Fibroblast of villous mesenchyme (primary cell): ENCODE results near the gene SERP1. TPM values are rescaled to one million over a fixed set of nuclear protein-coding genes. Genes with fewer than 3 reads are reported as not detected.
A peak's percentile ranks its signal among the peaks of the same experiment; 100 is the strongest.

ENCODE experiments used
- DNase-seq: peaks from one replicate; pipeline ENCODE4 v3.0.0-alpha.2; 2010; ENCODE audit warnings: low read depth
- H3K4me3 ChIP-seq: 2 replicates; pipeline ENCODE4 v1.5.1; 2011; ENCODE audit warnings: low read depth, mild to moderate bottlenecking, low read length
- total RNA-seq: library from RNA; depleted of rRNA; stranded (reverse); fragments of >200 nt; gene quantifications from 2 replicates; pipeline ENCODE4 v1.2.3, GENCODE V29; 2012
- TF ChIP-seq, protein P1 (sequence below): IDR thresholded peaks from 2 replicates; pipeline ENCODE4 v1.5.1; 2012; ENCODE audit warnings: low read depth, mild to moderate bottlenecking, low read length; ENCODE audit not compliant: insufficient read depth

The SERP1 gene
- total RNA-seq, 1 donor, result 151 TPM

DNA sequence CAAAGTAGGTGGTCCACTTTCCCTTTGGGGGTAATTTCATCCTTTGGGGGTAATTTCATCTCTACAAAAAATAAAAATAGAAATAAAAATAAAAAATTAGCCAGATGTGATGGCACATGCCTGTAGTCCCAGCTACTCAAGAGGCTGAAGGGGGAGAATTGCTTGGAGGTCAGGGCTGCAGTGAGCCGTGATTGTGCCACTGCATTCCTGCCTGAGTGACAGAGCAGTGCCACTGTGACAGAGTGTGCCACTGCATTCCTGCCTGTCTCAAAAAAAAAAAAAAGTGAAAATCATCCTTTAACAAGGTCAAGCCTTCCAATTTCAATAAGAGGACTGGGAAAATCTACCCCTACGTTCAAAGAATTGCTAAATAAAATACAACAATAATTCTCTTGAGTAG, 22.8 kb downstream of the SERP1 start:
- DNase-seq, result no peak
- TF ChIP-seq, protein P1, sequence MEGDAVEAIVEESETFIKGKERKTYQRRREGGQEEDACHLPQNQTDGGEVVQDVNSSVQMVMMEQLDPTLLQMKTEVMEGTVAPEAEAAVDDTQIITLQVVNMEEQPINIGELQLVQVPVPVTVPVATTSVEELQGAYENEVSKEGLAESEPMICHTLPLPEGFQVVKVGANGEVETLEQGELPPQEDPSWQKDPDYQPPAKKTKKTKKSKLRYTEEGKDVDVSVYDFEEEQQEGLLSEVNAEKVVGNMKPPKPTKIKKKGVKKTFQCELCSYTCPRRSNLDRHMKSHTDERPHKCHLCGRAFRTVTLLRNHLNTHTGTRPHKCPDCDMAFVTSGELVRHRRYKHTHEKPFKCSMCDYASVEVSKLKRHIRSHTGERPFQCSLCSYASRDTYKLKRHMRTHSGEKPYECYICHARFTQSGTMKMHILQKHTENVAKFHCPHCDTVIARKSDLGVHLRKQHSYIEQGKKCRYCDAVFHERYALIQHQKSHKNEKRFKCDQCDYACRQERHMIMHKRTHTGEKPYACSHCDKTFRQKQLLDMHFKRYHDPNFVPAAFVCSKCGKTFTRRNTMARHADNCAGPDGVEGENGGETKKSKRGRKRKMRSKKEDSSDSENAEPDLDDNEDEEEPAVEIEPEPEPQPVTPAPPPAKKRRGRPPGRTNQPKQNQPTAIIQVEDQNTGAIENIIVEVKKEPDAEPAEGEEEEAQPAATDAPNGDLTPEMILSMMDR, result no peak
- no peak overlapping the region for H3K4me3 ChIP-seq

DNA sequence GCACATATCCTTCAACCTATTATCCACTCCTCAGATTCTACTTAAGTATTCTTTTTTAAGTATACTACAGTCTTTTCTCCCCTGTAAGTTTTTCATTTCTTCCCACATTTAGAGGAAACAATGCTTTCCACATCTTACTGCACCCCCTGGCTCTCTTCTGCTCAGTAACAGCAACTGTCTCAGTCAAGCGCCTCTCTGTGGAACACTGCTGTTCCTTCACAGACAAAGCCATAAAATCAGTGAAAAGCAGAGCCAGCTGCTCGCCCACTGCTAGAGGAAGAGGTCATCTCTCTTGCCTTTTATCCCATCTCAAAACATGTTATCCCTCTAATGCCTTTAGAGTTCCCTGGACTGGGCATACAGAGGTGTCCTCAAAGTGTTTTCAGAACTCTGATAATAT, 24.8 kb downstream of the SERP1 start:
- TF ChIP-seq, protein P1, result peak; percentile 17
- peak; percentile 18 for DNase-seq
- H3K4me3 ChIP-seq, result no peak overlapping the region

DNA sequence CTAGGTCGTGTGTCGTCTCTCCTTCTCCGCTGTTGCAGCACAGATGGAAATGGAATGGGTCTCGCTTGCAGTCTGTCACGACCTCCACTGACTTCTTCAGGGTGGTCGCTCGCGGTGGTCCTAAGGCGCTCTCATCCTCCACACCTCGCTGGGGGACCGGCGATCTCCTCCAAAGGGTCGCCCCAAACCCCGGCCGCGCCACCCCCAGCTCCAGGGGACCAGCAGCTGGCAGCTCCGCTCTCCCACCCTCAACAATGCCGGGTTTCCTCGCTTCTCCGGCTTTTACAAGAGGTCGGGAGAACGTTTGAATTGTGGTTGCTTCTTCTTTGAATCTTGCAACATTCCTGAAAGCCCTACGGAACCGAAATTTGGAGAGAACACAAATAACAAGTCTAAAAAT, 25.9 kb downstream of the SERP1 start:
- H3K4me3 ChIP-seq, result peak overlapping the region; percentile 59
- TF ChIP-seq, protein P1, result no peak
- no peak for DNase-seq

DNA sequence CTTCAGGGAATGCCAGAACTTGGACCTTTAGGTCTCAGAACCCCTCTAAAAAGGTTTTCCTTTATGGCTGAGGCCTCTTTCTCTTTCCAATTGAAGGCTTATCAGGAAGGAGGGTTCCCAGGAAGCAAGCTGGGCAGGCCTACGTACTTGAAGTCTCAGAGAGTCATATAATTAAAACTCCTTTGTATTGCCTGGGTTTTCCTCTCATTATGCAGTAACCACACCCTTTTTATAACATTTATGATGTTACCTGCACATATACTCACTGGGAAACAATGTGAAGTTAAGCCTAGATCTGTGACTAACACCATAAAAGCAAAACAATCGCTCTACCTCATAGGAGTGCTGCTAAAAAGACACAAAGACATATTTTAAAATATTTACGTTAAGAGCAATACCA, 27.3 kb downstream of the SERP1 start:
- no peak overlapping the region for H3K4me3 ChIP-seq
- TF ChIP-seq, protein P1, result no peak
- DNase-seq, result no peak

DNA sequence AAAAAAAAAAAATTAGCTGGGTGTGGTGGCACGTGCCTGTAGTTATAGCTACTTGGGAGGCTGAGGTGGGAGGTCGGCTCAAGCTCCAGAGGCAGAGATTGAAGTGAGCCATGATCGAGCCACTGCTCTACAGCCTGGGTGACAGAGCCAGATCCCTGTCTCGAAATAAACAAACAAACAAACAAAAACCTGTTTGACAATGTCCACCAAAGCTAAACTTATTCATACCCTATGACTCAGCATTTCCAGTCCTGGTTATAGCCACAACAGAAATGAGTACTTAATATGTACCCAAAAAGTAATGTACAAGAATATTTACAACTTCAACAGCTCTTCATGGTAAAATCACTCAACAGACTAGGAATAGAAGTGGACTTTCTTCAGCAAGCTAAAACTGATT, 31.1 kb downstream of the SERP1 start:
- no peak overlapping the region for H3K4me3 ChIP-seq
- DNase-seq, result peak; percentile 14
- TF ChIP-seq, protein P1, result no peak

DNA sequence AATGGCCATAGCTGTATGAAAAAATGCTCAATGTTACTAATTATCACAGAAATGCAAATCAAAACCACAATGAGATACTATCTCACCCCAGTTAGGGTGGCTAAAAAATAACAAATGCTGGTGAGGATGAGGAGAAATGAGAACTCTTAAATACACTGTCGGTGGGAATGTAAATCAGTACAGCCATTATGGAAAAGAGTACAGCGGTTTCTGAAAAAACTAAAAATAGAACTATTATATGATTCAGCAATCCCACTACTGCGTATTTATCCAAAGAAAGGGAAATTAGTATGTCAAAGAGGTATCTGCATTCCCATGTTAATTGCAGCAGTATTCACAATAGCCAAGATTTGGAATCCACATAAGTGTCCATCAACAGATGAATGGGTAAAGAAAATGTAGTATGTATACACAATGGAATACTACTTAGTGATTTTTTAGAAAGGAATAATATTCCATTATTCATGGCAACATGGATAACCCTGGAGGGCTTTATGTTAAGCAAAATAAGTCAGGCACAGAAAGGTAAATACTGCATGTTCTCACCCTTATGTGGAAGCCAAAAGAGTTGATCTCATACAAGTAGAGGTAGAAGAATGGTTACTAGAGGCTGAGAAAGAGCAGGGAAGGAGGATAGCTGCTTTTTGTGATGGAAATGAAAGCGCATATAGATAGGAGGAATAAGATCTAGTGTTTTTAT, 35.0 kb downstream of the SERP1 start:
- no peak for DNase-seq
- no peak overlapping the region for H3K4me3 ChIP-seq
- TF ChIP-seq, protein P1, result no peak

DNA sequence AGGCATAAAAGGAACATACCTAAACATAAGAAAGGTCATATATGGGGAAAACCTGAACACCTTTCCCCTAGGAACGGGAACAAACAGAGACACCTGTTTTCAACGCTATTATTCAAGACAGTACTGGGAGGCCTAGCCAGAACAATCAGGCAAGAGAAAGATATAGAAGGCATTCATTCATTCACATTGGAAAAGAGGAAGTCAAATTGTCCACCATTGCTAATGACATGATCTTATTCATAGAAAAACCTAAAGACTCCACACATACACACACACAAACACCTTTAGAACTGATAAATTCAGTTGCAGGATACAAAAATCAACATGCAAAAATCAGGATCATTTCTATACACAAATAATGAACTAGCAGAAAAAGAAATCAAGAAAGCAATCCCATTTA, 36.5 kb downstream of the SERP1 start:
- DNase-seq, result no peak
- H3K4me3 ChIP-seq, result no peak overlapping the region
- TF ChIP-seq, protein P1, result no peak
